ENCODE data around the gene RALGPS2.
"Not testable (repeated sequence)": the region's sequence is repeated elsewhere in the genome, so short reads cannot be mapped to it uniquely, and the experiment has no call there.

Gene RALGPS2

GRCh38 chr1:178821134-178821866, 96.3 kb downstream of the RALGPS2 start:
- Histone ChIP-seq H3K27ac (no peak overlapping the region), H3K27me3 (ENCODE audit: insufficient read depth, low read depth, severe bottlenecking) (no peaks in the 10 kb centered on the region), H3K4me3 (ENCODE audit: low read depth, low read length) (no peak overlapping the region), H3K36me3 (no peaks in the 10 kb centered on the region; the same call in 1 of the 2 replicates), H3K9me3 (ENCODE audit: severe bottlenecking) (no peaks in the 10 kb centered on the region)
- TF ChIP-seq CTCF (IDR thresholded peaks at IDR 0.05; ENCODE audit: low read depth, low read length): no peak
- no peak for DNase-seq

- H3K9me3 ChIP-seq (ENCODE audit: severe bottlenecking): no peaks in the 10 kb centered on the region
- no peak for TF ChIP-seq CTCF (IDR thresholded peaks at IDR 0.05; ENCODE audit: low read depth, low read length)
- H3K4me3 ChIP-seq (ENCODE audit: low read depth, low read length): no peak overlapping the region
- no peaks in the 10 kb centered on the region; the same call in 1 of the 2 replicates for H3K36me3 ChIP-seq
- H3K27ac ChIP-seq: no peak overlapping the region
- H3K27me3 ChIP-seq (ENCODE audit: insufficient read depth, low read depth, severe bottlenecking): no peaks in the 10 kb centered on the region
- no peak for DNase-seq
Measured at GRCh38 chr1:178825167-178825566, 100.1 kb downstream of the RALGPS2 start.

GRCh38 chr1:178844436-178844835, 119.4 kb downstream of the RALGPS2 start:
- H3K4me3 ChIP-seq (ENCODE audit: low read depth, low read length): no peak overlapping the region
- no peak for TF ChIP-seq CTCF (IDR thresholded peaks at IDR 0.05; ENCODE audit: low read depth, low read length)
- no peaks in the 10 kb centered on the region for H3K36me3 ChIP-seq
- no peaks in the 10 kb centered on the region for H3K27me3 ChIP-seq (ENCODE audit: insufficient read depth, low read depth, severe bottlenecking)
- peaks cover 3% of the 10 kb centered on the region for H3K9me3 ChIP-seq (ENCODE audit: severe bottlenecking)
- H3K27ac ChIP-seq: no peak overlapping the region
- no peak for DNase-seq

GRCh38 chr1:178846306-178846705, 121.3 kb downstream of the RALGPS2 start:
- Histone ChIP-seq H3K36me3 (no peaks in the 10 kb centered on the region), H3K9me3 (ENCODE audit: severe bottlenecking) (no peaks in the 10 kb centered on the region), H3K4me3 (ENCODE audit: low read depth, low read length) (no peak overlapping the region), H3K27ac (no peak overlapping the region), H3K27me3 (ENCODE audit: insufficient read depth, low read depth, severe bottlenecking) (no peaks in the 10 kb centered on the region)
- TF ChIP-seq CTCF (IDR thresholded peaks at IDR 0.05; ENCODE audit: low read depth, low read length): no peak
- no peak for DNase-seq

GRCh38 chr1:178847396-178847849, 122.4 kb downstream of the RALGPS2 start:
- Histone ChIP-seq H3K36me3 (no peaks in the 10 kb centered on the region), H3K27ac (no peak overlapping the region), H3K9me3 (ENCODE audit: severe bottlenecking) (no peaks in the 10 kb centered on the region), H3K27me3 (ENCODE audit: insufficient read depth, low read depth, severe bottlenecking) (no peaks in the 10 kb centered on the region), H3K4me3 (ENCODE audit: low read depth, low read length) (no peak overlapping the region)
- TF ChIP-seq CTCF (IDR thresholded peaks at IDR 0.05; ENCODE audit: low read depth, low read length): no peak
- DNase-seq: no peak

GRCh38 chr1:178847919-178848318, 122.9 kb downstream of the RALGPS2 start:
- H3K4me3 ChIP-seq (ENCODE audit: low read depth, low read length); H3K9me3 ChIP-seq (ENCODE audit: severe bottlenecking); DNase-seq; H3K27me3 ChIP-seq (ENCODE audit: insufficient read depth, low read depth, severe bottlenecking); H3K36me3 ChIP-seq; H3K27ac ChIP-seq: not testable (repeated sequence)

Data from WERI-Rb-1 (cell line).